VCaP (cell line): ENCODE results near the gene ARHGAP25.
"Not testable (repeated sequence)": the region's sequence is repeated elsewhere in the genome, so short reads cannot be mapped to it uniquely, and the experiment has no call there.

Experiments used
- H3K27ac ChIP-seq: fragments of 450-650 bp; 2 replicates; pipeline ENCODE4 v1.5.1; 2017
- CTCF ChIP-seq: fragments of 450-650 bp; conservative IDR thresholded peaks from 2 replicates; pipeline ENCODE4 v1.5.1; 2017; ENCODE audit warnings: mild to moderate bottlenecking, moderate library complexity

ARHGAP25 gene

GRCh38 chr2:68800517-68800916, 65.9 kb downstream of the ARHGAP25 start:
- peak overlapping the region; percentile 71; the same call in 1 of the 2 replicates for H3K27ac ChIP-seq
- TF ChIP-seq CTCF, result no peak

GRCh38 chr2:68802161-68802560, 67.5 kb downstream of the ARHGAP25 start:
- H3K27ac ChIP-seq, result not testable (repeated sequence)

GRCh38 chr2:68805025-68805424, 70.4 kb downstream of the ARHGAP25 start:
- H3K27ac ChIP-seq, result no peak overlapping the region
- TF ChIP-seq CTCF, result no peak

- peak overlapping the region; percentile 15; the same call in 1 of the 2 replicates for H3K27ac ChIP-seq
- no peak for TF ChIP-seq CTCF
These were observed 72.0 kb downstream of the ARHGAP25 start for GRCh38 chr2:68806511-68807109.

GRCh38 chr2:68807821-68808266, 73.2 kb downstream of the ARHGAP25 start:
- peak overlapping the region; percentile 25; the same call in 1 of the 2 replicates for H3K27ac ChIP-seq
- TF ChIP-seq CTCF, result no peak

- TF ChIP-seq CTCF, result no peak
These were observed 75.0 kb downstream of the ARHGAP25 start for GRCh38 chr2:68809324-68810240.

GRCh38 chr2:68811364-68811763, 76.8 kb downstream of the ARHGAP25 start:
- H3K27ac ChIP-seq, result no peak overlapping the region
- no peak for TF ChIP-seq CTCF

More at GRCh38 chr2:68809324-68810240, 75.0 kb downstream of the ARHGAP25 start:
- no peak overlapping the region for H3K27ac ChIP-seq
